H9 (cell line): ENCODE measurements around the gene DPH6. TPM values are rescaled to one million over a fixed set of nuclear protein-coding genes. Genes with fewer than 3 reads are reported as not detected.

Experiments used
- DNase-seq: peaks from one replicate; pipeline ENCODE4 v3.0.0-alpha.2; 2017
- H2AFZ ChIP-seq: one replicate; pipeline ENCODE4 v1.6.1; 2013; ENCODE audit warnings: mild to moderate bottlenecking, low read length, control low read depth, moderate library complexity
- H2AK5ac ChIP-seq: 2 replicates; pipeline ENCODE4 v1.6.1; 2013; ENCODE audit warnings: low read length, control low read depth, mixed read lengths; ENCODE audit not compliant: insufficient read length
- H2BK120ac ChIP-seq: one replicate; pipeline ENCODE4 v1.6.1; 2013; ENCODE audit warnings: low read depth, mild to moderate bottlenecking, low read length, control low read depth, inconsistent platforms; ENCODE audit not compliant: poor library complexity, severe bottlenecking
- H2BK12ac ChIP-seq: 2 replicates; pipeline ENCODE4 v1.6.1; 2013; ENCODE audit warnings: low read length, control low read depth, mixed read lengths, low read depth; ENCODE audit not compliant: insufficient read length
- H2BK15ac ChIP-seq: 2 replicates; pipeline ENCODE4 v1.6.1; 2013; ENCODE audit warnings: low read depth, low read length, control low read depth
- H2BK20ac ChIP-seq: one replicate; pipeline ENCODE4 v1.6.1; 2013; ENCODE audit warnings: low read depth, mild to moderate bottlenecking, low read length, control low read depth, inconsistent platforms; ENCODE audit not compliant: poor library complexity, severe bottlenecking
- H2BK5ac ChIP-seq: 2 replicates; pipeline ENCODE4 v1.6.1; 2013; ENCODE audit warnings: low read length, control low read depth, mixed read lengths; ENCODE audit not compliant: insufficient read length
- H3K14ac ChIP-seq: 2 replicates; pipeline ENCODE4 v1.6.1; 2013; ENCODE audit warnings: low read length, control low read depth; ENCODE audit not compliant: insufficient read depth
- H3K18ac ChIP-seq: 2 replicates; pipeline ENCODE4 v1.6.1; 2013; ENCODE audit warnings: low read depth, mild to moderate bottlenecking, mixed read lengths, low read length, control low read depth; ENCODE audit not compliant: insufficient read length
- H3K23ac ChIP-seq: 2 replicates; pipeline ENCODE4 v1.6.1; 2013; ENCODE audit warnings: low read length, control low read depth, mixed read lengths, low read depth; ENCODE audit not compliant: insufficient read length
- H3K23me2 ChIP-seq: 2 replicates; pipeline ENCODE4 v1.6.1; 2013; ENCODE audit warnings: low read depth, mild to moderate bottlenecking, mixed read lengths, low read length, control low read depth; ENCODE audit not compliant: insufficient read length, poor library complexity, severe bottlenecking
- H3K27ac ChIP-seq: 2 replicates; pipeline ENCODE4 v1.5.1; 2013; ENCODE audit warnings: low read length, control low read depth, mixed read lengths, low read depth; ENCODE audit not compliant: insufficient read length
- H3K27me3 ChIP-seq: 2 replicates; pipeline ENCODE4 v1.6.1; 2013; ENCODE audit warnings: low read length, control low read depth, inconsistent platforms; ENCODE audit not compliant: insufficient read depth
- H3K4ac ChIP-seq: 2 replicates; pipeline ENCODE4 v1.6.1; 2013; ENCODE audit warnings: low read depth, mild to moderate bottlenecking, control low read depth, inconsistent platforms, low read length, moderate library complexity
- H3K4me1 ChIP-seq: 2 replicates; pipeline ENCODE4 v1.6.1; 2013; ENCODE audit warnings: low read length, control low read depth, inconsistent platforms; ENCODE audit not compliant: insufficient read depth
- H3K4me2 ChIP-seq: 2 replicates; pipeline ENCODE4 v1.6.1; 2013; ENCODE audit warnings: low read length, control low read depth, mixed read lengths; ENCODE audit not compliant: insufficient read length, insufficient read depth
- H3K56ac ChIP-seq: 2 replicates; pipeline ENCODE4 v1.6.1; 2013; ENCODE audit warnings: low read depth, mild to moderate bottlenecking, mixed read lengths, low read length, control low read depth; ENCODE audit not compliant: insufficient read length
- H3K79me1 ChIP-seq: 2 replicates; pipeline ENCODE4 v1.6.1; 2013; ENCODE audit warnings: low read depth, mild to moderate bottlenecking, moderate library complexity, low read length, control low read depth, inconsistent platforms; ENCODE audit not compliant: insufficient read depth, poor library complexity, severe bottlenecking
- H3K79me2 ChIP-seq: 2 replicates; pipeline ENCODE4 v1.6.1; 2013; ENCODE audit warnings: low read length, control low read depth, inconsistent platforms; ENCODE audit not compliant: insufficient read depth
- H3K9ac ChIP-seq: 2 replicates; pipeline ENCODE4 v1.6.1; 2013; ENCODE audit warnings: low read length, control low read depth, mixed read lengths; ENCODE audit not compliant: insufficient read length; ENCODE audit errors: extremely low read depth
- H3K9me3 ChIP-seq: one replicate; pipeline ENCODE4 v1.6.1; 2013; ENCODE audit warnings: low read depth, low read length, inconsistent platforms; ENCODE audit not compliant: control insufficient read depth
- H3T11ph ChIP-seq: one replicate; pipeline ENCODE4 v1.6.1; 2013; ENCODE audit warnings: mild to moderate bottlenecking, low read length, control low read depth, inconsistent platforms
- H4K20me1 ChIP-seq: one replicate; pipeline ENCODE4 v1.6.1; 2013; ENCODE audit not compliant: control insufficient read depth, insufficient read length, insufficient read depth
- H4K5ac ChIP-seq: 2 replicates; pipeline ENCODE4 v1.6.1; 2013; ENCODE audit warnings: low read depth, mild to moderate bottlenecking, mixed read lengths, low read length, control low read depth; ENCODE audit not compliant: insufficient read length
- H4K8ac ChIP-seq: replicated peaks from 2 replicates; pipeline ENCODE4 v1.6.1; 2013; ENCODE audit warnings: low read length, control low read depth, mixed read lengths, low read depth; ENCODE audit not compliant: insufficient read length
- H4K91ac ChIP-seq: 2 replicates; pipeline ENCODE4 v1.6.1; 2013; ENCODE audit warnings: low read depth, mild to moderate bottlenecking, moderate library complexity, mixed read lengths, low read length, control low read depth; ENCODE audit not compliant: insufficient read length
- H3K27ac Mint-ChIP-seq, 3 experiments: 2 replicates in 2 of 3; 3 replicates in 1 of 3; pipeline ENCODE4 v1.8.0; 2020 to 2021; ENCODE audit warnings: mixed read lengths in 3 of 3, mild to moderate bottlenecking in 1 of 3, moderate library complexity in 1 of 3
- H3K27me3 Mint-ChIP-seq: 2 replicates; pipeline ENCODE4 v1.8.0; 2021; ENCODE audit warnings: low read depth, mild to moderate bottlenecking, moderate library complexity, mixed read lengths
- H3K36me3 Mint-ChIP-seq, 3 experiments: 2 replicates in 2 of 3; 3 replicates in 1 of 3; pipeline ENCODE4 v1.8.0; 2020 to 2021; ENCODE audit warnings: low read depth in 3 of 3, mixed read lengths in 3 of 3; ENCODE audit not compliant: insufficient read depth in 1 of 3
- H3K4me1 Mint-ChIP-seq, 2 experiments: 2 replicates each; pipeline ENCODE4 v1.8.0; 2020; ENCODE audit warnings: mixed read lengths in 2 of 2
- H3K4me3 Mint-ChIP-seq, 2 experiments: 2 replicates in 1 of 2; 3 replicates in 1 of 2; pipeline ENCODE4 v1.8.0; 2020 to 2021; ENCODE audit warnings: mild to moderate bottlenecking in 2 of 2, mixed read lengths in 2 of 2, moderate library complexity in 1 of 2
- H3K9me3 Mint-ChIP-seq, 2 experiments: 2 replicates in 1 of 2; 3 replicates in 1 of 2; pipeline ENCODE4 v1.8.0; 2020; ENCODE audit warnings: mild to moderate bottlenecking in 2 of 2, mixed read lengths in 2 of 2, moderate library complexity in 1 of 2
- CTCF ChIP-seq: fragments of 200-600 bp; sonication (generic); conservative IDR thresholded peaks from 3 replicates; pipeline ENCODE4 v1.8.0; 2021; ENCODE audit warnings: antibody characterized with exemption, mild to moderate bottlenecking
- total RNA-seq: library from RNA; stranded (reverse); gene quantifications from 2 replicates; pipeline ENCODE4 v1.2.1, GENCODE V29; 2021

Gene DPH6
- total RNA-seq, 1 experiment from 2014 or later = 42.0 TPM

GRCh38 chr15:35455201-35455600 is 90.8 kb downstream of the DPH6 start:
- Histone ChIP-seq H4K20me1 (no peaks in the 10 kb centered on the region), H2BK120ac (no peak overlapping the region), H4K5ac (no peak overlapping the region), H3K27me3 (no peaks in the 10 kb centered on the region), H3K4me2 (no peak overlapping the region), H3K79me2 (no peaks in the 10 kb centered on the region), H2BK15ac (no peak overlapping the region), H4K91ac (no peak overlapping the region), H3K4ac (no peak overlapping the region), H3K79me1 (no peaks in the 10 kb centered on the region), H2AK5ac (no peak overlapping the region), H3K9ac (no peak overlapping the region), H3K4me1 (no peaks in the 10 kb centered on the region), H4K8ac (no peak overlapping the region), H3K23me2 (no peaks in the 10 kb centered on the region), H3T11ph (no peak overlapping the region), H3K14ac (no peak overlapping the region), H3K27ac (no peak overlapping the region), H2BK12ac (no peak overlapping the region), H2BK20ac (no peak overlapping the region), H2BK5ac (no peak overlapping the region), H2AFZ (no peak overlapping the region), H3K56ac (no peak overlapping the region), H3K18ac (no peak overlapping the region), H3K9me3 (no peaks in the 10 kb centered on the region), H3K23ac (no peak overlapping the region)
- no peaks in the 10 kb centered on the region for H3K4me1 Mint-ChIP-seq
- peaks cover 0 to 2% of the 10 kb centered on the region in 2 experiments; a peak in 1 of 5 replicates for H3K9me3 Mint-ChIP-seq
- TF ChIP-seq CTCF = no peak
- no peak overlapping the region for H3K27ac Mint-ChIP-seq
- DNase-seq = no peak
- H3K4me3 Mint-ChIP-seq = no peak overlapping the region
- no peaks in the 10 kb centered on the region for H3K27me3 Mint-ChIP-seq
- H3K36me3 Mint-ChIP-seq = peaks cover 0 to 4% (median 2%) of the 10 kb centered on the region in 3 experiments; a peak in 2 of 7 replicates
